Left lung (tissue), 10 donors: ENCODE data around the gene NPTX1. TPM values are rescaled to one million over a fixed set of nuclear protein-coding genes. Genes with fewer than 3 reads are reported as not detected.

Experiments used
- ATAC-seq: fragments of 200-7000 bp; cut with Tn5 transposase; one replicate; pipeline ENCODE4 v1.9.1; 2020; ENCODE audit warnings: moderate library complexity
- DNase-seq, 4 donors: peaks; one replicate each; pipeline ENCODE4 v3.0.0-alpha.2; 2013 to 2020
- H3K27ac ChIP-seq, 2 donors: fragments of 200-600 bp; sonication (generic) in 1 of 2; one replicate each; pipeline versions ENCODE4 v1.5.0 to v1.8.0; 2020 to 2021
- H3K27me3 ChIP-seq, 2 donors: fragments of 200-600 bp; sonication (generic) in 1 of 2; one replicate each; pipeline versions ENCODE4 v1.5.0 to v1.8.0; 2020 to 2021
- H3K36me3 ChIP-seq, 2 donors: fragments of 200-600 bp; sonication (generic) in 1 of 2; one replicate each; pipeline versions ENCODE4 v1.5.0 to v1.8.0; 2020 to 2021
- H3K4me1 ChIP-seq, 2 donors: fragments of 200-600 bp; one replicate each; pipeline ENCODE4 v1.8.0; 2021
- H3K4me3 ChIP-seq, 2 donors: fragments of 200-600 bp; sonication (generic) in 1 of 2; one replicate each; pipeline versions ENCODE4 v1.5.0 to v1.8.0; 2020 to 2021; ENCODE audit warnings: mild to moderate bottlenecking in 1 of 2
- H3K9me3 ChIP-seq, 2 donors: fragments of 200-600 bp; sonication (generic) in 1 of 2; one replicate each; pipeline versions ENCODE4 v1.5.0 to v1.8.0; 2020 to 2021
- intact Hi-C, 2 donors: fragments of 100-400 bp; cut with DNase I; formaldehyde crosslinking; loops; one replicate each; pipeline versions ENCODE4 v1.11.2 to v1.14.2; 2022
- polyA plus RNA-seq, 6 donors: library from polyadenylated mRNA; unstranded; fragments of 120-200 nt; gene quantifications; one replicate each; pipeline ENCODE4 v1.2.1, GENCODE V29; 2013; ENCODE audit not compliant: insufficient read length in 6 of 6
- total RNA-seq, 2 donors: library from RNA; stranded (reverse); fragmentation: NEBNext Ultra II Directional; extraction: Animal tissue kit (Norgen Biotek cat#: 25700); gene quantifications; one replicate each; pipeline ENCODE4 v1.2.1, GENCODE V29; 2021
- TF ChIP-seq, protein P1 (sequence below), 2 donors: fragments of 200-600 bp; sonication (generic) in 1 of 2; IDR thresholded peaks; one replicate each; pipeline versions ENCODE4 v1.5.0 to v1.8.0; 2021; ENCODE audit warnings: antibody characterized with exemption in 2 of 2
- donor health status: DM: no; HTN: yes; CAD: no.
- donor health status: DM: no; HTN: no; CAD: no.

The NPTX1 gene
- total and polyA plus RNA-seq, 8 donors = 0.17 to 9.1 (median 6.3) TPM

DNA sequence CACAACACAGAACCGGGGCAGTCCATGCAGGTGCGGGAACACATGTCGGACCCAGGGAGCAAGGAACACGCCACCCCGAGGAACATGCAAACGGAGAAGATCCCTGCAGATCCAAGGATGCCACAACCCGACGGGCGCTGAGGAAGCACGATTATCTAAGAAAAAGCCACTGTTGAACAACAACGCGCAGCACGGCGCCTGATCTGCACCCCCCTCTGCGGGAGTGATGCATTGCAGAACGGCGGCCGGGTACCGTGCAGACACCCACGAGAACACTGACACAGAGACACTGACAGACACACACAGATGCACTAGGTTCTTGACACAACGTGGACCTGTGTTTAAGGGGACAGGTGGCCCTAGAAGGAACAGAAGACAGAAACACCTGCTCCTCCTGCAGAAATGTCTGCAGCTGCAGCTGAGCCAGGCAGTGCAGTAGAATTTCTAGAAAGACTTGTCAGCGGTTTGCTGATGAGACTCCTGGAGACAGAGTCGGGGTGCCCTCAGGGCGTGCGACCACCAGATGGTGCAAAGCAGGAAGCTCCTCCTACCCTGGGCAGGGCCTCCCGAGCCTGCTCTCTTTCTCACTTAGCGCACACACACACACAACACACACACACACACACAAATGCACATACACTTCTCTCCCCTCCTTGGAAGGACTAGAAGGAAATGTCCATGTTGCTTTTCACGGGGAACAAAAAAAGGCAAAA lies 7.5 kb downstream of the NPTX1 start:
- no peaks in the 10 kb centered on the region for H3K4me1 ChIP-seq
- intact Hi-C loops = no loop called here
- DNase-seq (no peak), ATAC-seq (no peak)
- TF ChIP-seq, protein P1, sequence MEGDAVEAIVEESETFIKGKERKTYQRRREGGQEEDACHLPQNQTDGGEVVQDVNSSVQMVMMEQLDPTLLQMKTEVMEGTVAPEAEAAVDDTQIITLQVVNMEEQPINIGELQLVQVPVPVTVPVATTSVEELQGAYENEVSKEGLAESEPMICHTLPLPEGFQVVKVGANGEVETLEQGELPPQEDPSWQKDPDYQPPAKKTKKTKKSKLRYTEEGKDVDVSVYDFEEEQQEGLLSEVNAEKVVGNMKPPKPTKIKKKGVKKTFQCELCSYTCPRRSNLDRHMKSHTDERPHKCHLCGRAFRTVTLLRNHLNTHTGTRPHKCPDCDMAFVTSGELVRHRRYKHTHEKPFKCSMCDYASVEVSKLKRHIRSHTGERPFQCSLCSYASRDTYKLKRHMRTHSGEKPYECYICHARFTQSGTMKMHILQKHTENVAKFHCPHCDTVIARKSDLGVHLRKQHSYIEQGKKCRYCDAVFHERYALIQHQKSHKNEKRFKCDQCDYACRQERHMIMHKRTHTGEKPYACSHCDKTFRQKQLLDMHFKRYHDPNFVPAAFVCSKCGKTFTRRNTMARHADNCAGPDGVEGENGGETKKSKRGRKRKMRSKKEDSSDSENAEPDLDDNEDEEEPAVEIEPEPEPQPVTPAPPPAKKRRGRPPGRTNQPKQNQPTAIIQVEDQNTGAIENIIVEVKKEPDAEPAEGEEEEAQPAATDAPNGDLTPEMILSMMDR (IDR thresholded peaks at IDR 0.05) = no peak
- H3K4me3 ChIP-seq = no peak overlapping the region
- no peak overlapping the region for H3K27ac ChIP-seq
- H3K9me3 ChIP-seq = no peaks in the 10 kb centered on the region
- peaks cover 12 to 97% of the 10 kb centered on the region in 2 donors for H3K27me3 ChIP-seq
- no peaks in the 10 kb centered on the region for H3K36me3 ChIP-seq

GRCh38 chr17:80468242-80468641 lies 8.2 kb downstream of the NPTX1 start:
- Histone ChIP-seq H3K36me3 (no peaks in the 10 kb centered on the region), H3K4me1 (no peaks in the 10 kb centered on the region), H3K27ac (no peak overlapping the region), H3K27me3 (peaks cover 12 to 90% of the 10 kb centered on the region in 2 donors), H3K4me3 (no peak overlapping the region), H3K9me3 (no peaks in the 10 kb centered on the region)
- TF ChIP-seq, protein P1 (IDR thresholded peaks at IDR 0.05) = no peak
- intact Hi-C loops = no loop called here
- DNase-seq (no peak), ATAC-seq (no peak)

- no peak for DNase-seq
- TF ChIP-seq, protein P1 (IDR thresholded peaks at IDR 0.05) = no peak
- no peak overlapping the region for H3K27ac ChIP-seq
- H3K36me3 ChIP-seq = no peaks in the 10 kb centered on the region
- H3K4me3 ChIP-seq = no peak overlapping the region
- no peaks in the 10 kb centered on the region for H3K9me3 ChIP-seq
- ATAC-seq = no peak
- intact Hi-C loops = no loop called here
- no peaks in the 10 kb centered on the region for H3K4me1 ChIP-seq
- H3K27me3 ChIP-seq = peaks cover 12 to 80% of the 10 kb centered on the region in 2 donors
These were observed 10.2 kb downstream of the NPTX1 start for GRCh38 chr17:80466188-80466705.

DNA sequence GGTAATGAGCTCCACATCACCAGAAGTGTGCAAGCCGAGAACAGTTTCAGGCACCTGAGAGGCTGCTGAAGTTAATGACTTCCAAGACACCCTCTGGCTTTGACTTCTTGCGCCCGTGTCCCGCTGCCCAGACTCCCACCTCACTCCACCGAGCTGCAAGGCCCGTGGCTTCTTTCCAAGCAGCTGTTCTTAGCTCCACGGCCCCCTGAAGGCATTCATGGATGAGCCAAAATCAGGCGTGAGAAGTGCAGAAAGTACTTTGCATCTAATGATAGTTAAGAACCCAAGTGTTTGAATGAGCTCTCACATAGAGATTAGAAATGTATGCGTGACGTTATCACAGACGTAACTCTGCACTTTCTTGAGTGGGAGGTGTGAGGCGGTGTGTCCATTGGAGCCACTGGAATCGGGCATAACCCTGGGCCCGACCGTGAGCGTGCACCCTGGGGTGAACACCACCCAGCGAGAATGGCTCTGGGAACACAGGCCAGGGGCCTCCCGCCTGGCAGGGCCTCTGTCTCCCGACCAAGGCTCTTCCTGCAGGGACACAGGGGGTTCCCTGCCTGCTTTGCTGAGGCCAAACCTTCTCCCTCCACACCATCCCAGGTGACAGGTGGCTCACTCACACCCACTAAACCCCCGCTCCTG lies 11.0 kb downstream of the NPTX1 start:
- Histone ChIP-seq H3K9me3 (no peaks in the 10 kb centered on the region), H3K4me3 (no peak overlapping the region), H3K36me3 (no peaks in the 10 kb centered on the region), H3K27me3 (peaks cover 12 to 73% of the 10 kb centered on the region in 2 donors), H3K4me1 (no peaks in the 10 kb centered on the region), H3K27ac (no peak overlapping the region)
- DNase-seq (no peak), ATAC-seq (no peak)
- intact Hi-C loops = no loop called here
- TF ChIP-seq, protein P1 (IDR thresholded peaks at IDR 0.05) = no peak

DNA sequence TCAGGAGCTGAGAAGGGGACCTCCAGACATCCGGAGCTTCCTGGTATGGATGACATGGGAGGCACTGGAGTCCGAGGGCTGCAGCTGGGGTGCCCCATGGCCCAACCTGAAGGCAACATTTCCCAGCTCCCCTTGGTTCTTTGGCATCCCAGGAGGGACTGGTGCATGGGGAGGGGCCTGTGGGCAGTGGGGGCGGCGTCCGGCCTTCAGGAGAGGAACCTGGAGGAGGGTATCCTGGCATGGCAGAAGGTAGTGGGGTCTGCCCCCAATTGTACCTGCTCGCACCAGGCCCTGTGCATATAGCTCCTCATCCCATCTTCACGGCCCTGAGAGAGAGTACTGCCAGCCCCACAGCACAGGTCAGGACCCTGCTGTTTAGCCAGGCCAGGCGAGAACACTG lies 11.9 kb downstream of the NPTX1 start:
- Histone ChIP-seq H3K36me3 (no peaks in the 10 kb centered on the region), H3K4me1 (no peaks in the 10 kb centered on the region), H3K9me3 (no peaks in the 10 kb centered on the region), H3K4me3 (no peak overlapping the region), H3K27ac (no peak overlapping the region), H3K27me3 (peaks cover 12 to 70% of the 10 kb centered on the region in 2 donors)
- TF ChIP-seq, protein P1 (IDR thresholded peaks at IDR 0.05) = no peak
- DNase-seq (no peak), ATAC-seq (no peak)
- intact Hi-C loops = no loop called here
